ENCODE measurements around the gene TUBG2. TPM values are rescaled to one million over a fixed set of nuclear protein-coding genes. Genes with fewer than 3 reads are reported as not detected.

TUBG2 gene
- total RNA-seq, 1 experiment from 2014 or later, result 26.1 TPM

DNA sequence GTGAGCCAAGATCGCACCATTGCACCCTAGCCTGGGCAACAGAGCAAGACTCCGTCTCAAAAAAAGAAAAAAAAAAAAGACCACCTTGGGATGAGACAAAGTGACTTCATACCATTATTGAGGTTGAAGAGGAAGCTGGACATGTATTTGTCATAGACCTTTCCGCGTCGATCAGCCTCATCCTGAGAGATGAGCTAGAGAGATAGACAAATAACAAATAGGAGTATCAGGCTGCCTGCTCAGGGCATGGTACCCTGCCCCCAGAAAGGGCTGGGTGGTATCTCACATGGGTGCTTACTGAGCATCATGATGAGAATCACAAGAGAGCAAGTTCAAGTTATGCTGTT is 45.4 kb downstream of the TUBG2 start:
- Mint-ChIP-seq H3K27me3 (ENCODE audit: unreplicated experiment) (no peaks in the 10 kb centered on the region), H3K4me1 (ENCODE audit: low read depth, unreplicated experiment) (no peaks in the 10 kb centered on the region), H3K4me3 (ENCODE audit: low read depth, unreplicated experiment) (no peak overlapping the region), H3K27ac (ENCODE audit: unreplicated experiment) (no peak overlapping the region), H3K9me3 (ENCODE audit: low read depth, unreplicated experiment) (no peaks in the 10 kb centered on the region), H3K36me3 (ENCODE audit: insufficient read depth, unreplicated experiment) (peaks cover 13% of the 10 kb centered on the region)
- intact Hi-C loops (cut with micrococcal nuclease; ENCODE audit: unreplicated experiment), result loop anchor here (10.0 kb wide), 1 partner anchor 60 kb away; the partner anchor contains the start of gene RAMP2
- CTCF ChIA-PET, result interaction anchor here (1.1 kb wide), 1 partner anchor 156 kb away, joined by 3 read pairs; no protein-coding TSS in a partner anchor
- DNase-seq, result no peak
- TF ChIP-seq, protein P1, sequence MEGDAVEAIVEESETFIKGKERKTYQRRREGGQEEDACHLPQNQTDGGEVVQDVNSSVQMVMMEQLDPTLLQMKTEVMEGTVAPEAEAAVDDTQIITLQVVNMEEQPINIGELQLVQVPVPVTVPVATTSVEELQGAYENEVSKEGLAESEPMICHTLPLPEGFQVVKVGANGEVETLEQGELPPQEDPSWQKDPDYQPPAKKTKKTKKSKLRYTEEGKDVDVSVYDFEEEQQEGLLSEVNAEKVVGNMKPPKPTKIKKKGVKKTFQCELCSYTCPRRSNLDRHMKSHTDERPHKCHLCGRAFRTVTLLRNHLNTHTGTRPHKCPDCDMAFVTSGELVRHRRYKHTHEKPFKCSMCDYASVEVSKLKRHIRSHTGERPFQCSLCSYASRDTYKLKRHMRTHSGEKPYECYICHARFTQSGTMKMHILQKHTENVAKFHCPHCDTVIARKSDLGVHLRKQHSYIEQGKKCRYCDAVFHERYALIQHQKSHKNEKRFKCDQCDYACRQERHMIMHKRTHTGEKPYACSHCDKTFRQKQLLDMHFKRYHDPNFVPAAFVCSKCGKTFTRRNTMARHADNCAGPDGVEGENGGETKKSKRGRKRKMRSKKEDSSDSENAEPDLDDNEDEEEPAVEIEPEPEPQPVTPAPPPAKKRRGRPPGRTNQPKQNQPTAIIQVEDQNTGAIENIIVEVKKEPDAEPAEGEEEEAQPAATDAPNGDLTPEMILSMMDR (IDR thresholded peaks at IDR 0.05; ENCODE audit: unreplicated experiment), result no peak
- no TSS peak for BruUV-seq (replicated peaks)

DNA sequence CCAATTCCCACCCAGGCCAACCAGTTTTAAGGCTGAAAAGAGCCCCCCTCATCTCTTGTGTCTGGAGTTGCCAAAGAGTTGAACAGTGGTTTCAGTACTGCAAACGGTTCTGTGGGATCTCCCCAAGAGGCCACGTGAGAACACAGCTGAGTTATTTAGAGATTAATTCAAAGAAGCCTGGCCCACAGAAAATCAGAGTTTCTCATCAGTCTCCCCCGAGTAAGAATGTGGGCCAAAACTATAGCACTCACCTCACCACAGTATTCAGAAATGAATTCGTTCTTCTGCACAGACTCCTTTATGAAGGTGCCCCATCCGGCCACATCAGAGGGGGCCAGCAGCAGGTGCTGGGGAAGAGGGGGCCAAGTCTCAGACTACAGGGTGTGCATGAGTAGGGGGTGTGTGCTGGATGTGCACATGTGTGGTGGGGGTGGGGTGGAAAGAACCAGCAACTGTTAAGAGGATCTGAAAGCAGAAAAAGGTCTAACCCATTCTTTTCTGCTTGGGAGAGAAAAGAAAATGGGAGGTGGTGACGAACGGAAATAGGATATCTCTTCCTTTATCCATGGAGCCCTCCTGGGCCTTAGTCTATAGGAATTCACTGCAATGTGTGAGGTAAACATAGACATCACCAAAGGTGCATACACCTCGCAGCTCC is 45.9 kb downstream of the TUBG2 start:
- CTCF ChIA-PET, result no interaction called here

DNA sequence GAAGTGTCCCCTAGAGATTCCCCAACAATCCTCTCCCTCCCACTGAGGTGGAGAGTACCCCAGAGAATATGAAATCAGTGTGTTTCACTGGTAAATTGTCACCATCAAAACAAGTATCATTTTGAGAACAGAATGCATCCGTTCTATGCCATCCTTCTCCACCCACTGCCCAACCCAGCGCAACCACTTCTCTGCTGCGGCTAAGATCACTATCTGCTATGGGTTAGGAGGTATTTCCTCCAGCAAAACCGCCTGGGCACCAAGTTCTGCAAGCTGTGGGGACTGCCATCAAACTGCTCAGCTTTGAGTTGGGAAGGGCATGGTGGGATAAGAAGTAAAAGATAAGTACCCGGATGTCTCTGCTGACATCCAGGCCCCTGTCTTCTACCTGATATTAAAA is 47.6 kb downstream of the TUBG2 start:
- TF ChIP-seq, protein P1 (IDR thresholded peaks at IDR 0.05; ENCODE audit: unreplicated experiment), result no peak
- no TSS peak for BruUV-seq (replicated peaks)
- Mint-ChIP-seq H3K27ac (ENCODE audit: unreplicated experiment) (no peak overlapping the region), H3K4me1 (ENCODE audit: low read depth, unreplicated experiment) (no peaks in the 10 kb centered on the region), H3K4me3 (ENCODE audit: low read depth, unreplicated experiment) (no peak overlapping the region), H3K27me3 (ENCODE audit: unreplicated experiment) (no peaks in the 10 kb centered on the region), H3K36me3 (ENCODE audit: insufficient read depth, unreplicated experiment) (peaks cover 31% of the 10 kb centered on the region), H3K9me3 (ENCODE audit: low read depth, unreplicated experiment) (no peaks in the 10 kb centered on the region)
- CTCF ChIA-PET, result interaction anchor here (0.6 kb wide), 1 partner anchor 372 kb away, joined by 3 read pairs; no protein-coding TSS in a partner anchor
- no peak for DNase-seq
- intact Hi-C loops (cut with micrococcal nuclease; ENCODE audit: unreplicated experiment), result loop anchor here (10.0 kb wide), 1 partner anchor 58 kb away; the partner anchor contains the start of gene RAMP2

More for the DNA sequence above, 45.9 kb downstream of the TUBG2 start:
- TF ChIP-seq, protein P1 (IDR thresholded peaks at IDR 0.05; ENCODE audit: unreplicated experiment), result no peak
- no peak for DNase-seq
- Mint-ChIP-seq H3K27me3 (ENCODE audit: unreplicated experiment) (no peaks in the 10 kb centered on the region), H3K4me1 (ENCODE audit: low read depth, unreplicated experiment) (no peaks in the 10 kb centered on the region), H3K36me3 (ENCODE audit: insufficient read depth, unreplicated experiment) (peaks cover 14% of the 10 kb centered on the region), H3K4me3 (ENCODE audit: low read depth, unreplicated experiment) (no peak overlapping the region), H3K27ac (ENCODE audit: unreplicated experiment) (no peak overlapping the region), H3K9me3 (ENCODE audit: low read depth, unreplicated experiment) (no peaks in the 10 kb centered on the region)
- no TSS peak for BruUV-seq (replicated peaks)
- intact Hi-C loops (cut with micrococcal nuclease; ENCODE audit: unreplicated experiment), result loop anchor here (10.0 kb wide), 1 partner anchor 60 kb away; the partner anchor contains the start of gene RAMP2

DNA sequence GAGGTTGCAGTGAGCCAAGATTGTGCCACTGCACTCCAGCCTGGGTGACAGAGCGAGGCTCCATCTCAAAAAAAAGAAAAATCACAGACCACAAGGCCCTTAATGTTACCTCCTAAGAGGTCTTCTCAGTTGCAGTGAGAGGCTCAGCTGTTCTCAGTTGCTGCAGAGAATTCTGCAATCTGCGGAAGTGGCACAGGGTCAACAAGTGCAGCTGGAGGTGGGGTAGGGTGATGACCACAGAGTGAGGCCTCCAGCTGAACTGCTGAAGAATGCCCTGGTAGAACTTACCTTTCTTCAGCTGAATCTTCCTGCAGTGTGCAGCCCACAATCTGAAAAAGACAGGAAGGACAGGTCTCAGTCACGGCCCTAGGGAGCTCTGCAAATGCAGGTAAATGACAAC is 49.5 kb downstream of the TUBG2 start:
- no peaks in the 10 kb centered on the region for H3K4me1 Mint-ChIP-seq (ENCODE audit: low read depth, unreplicated experiment)
- intact Hi-C loops (cut with micrococcal nuclease; ENCODE audit: unreplicated experiment), result loop anchor here (10.0 kb wide), 1 partner anchor 56 kb away; the partner anchor contains the start of gene RAMP2
- no peak overlapping the region for H3K4me3 Mint-ChIP-seq (ENCODE audit: low read depth, unreplicated experiment)
- no TSS peak for BruUV-seq (replicated peaks)
- CTCF ChIA-PET, result interaction anchor here (0.5 kb wide), 1 partner anchor 224 kb away, joined by 6 read pairs; no protein-coding TSS in a partner anchor
- H3K27me3 Mint-ChIP-seq (ENCODE audit: unreplicated experiment), result no peaks in the 10 kb centered on the region
- DNase-seq, result no peak
- peaks cover 49% of the 10 kb centered on the region for H3K36me3 Mint-ChIP-seq (ENCODE audit: insufficient read depth, unreplicated experiment)
- TF ChIP-seq, protein P1 (IDR thresholded peaks at IDR 0.05; ENCODE audit: unreplicated experiment), result no peak
- no peak overlapping the region for H3K27ac Mint-ChIP-seq (ENCODE audit: unreplicated experiment)
- no peaks in the 10 kb centered on the region for H3K9me3 Mint-ChIP-seq (ENCODE audit: low read depth, unreplicated experiment)
